Activated CD4-positive, alpha-beta T cell treated with anti-CD3 and anti-CD28 coated beads for 4 hours (primary cell): ENCODE measurements around the gene AJM1.
"Not testable (repeated sequence)": the region's sequence is repeated elsewhere in the genome, so short reads cannot be mapped to it uniquely, and the experiment has no call there.

Experiments
- DNase-seq, 2 donors: peaks; one replicate each; pipeline ENCODE4 v3.0.0-alpha.2; 2020

AJM1 gene

DNA sequence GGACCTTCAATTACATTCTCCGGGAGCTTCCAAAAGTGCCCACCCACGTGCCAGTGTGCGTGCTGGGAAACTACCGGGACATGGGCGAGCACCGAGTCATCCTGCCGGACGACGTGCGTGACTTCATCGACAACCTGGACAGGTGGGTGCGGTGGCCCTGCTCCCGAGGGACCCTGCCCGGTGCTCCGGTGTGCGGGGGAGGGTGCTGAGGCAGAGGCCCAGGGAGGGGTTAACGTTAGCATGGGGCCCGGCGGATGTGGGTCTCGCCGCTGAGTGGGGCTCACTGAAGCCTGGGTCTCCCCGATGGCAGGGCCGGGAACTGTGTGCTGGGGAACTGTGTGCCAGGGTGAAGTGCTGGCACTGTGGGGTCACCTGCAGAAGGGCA is 10.6 kb upstream of the AJM1 start:
- DNase-seq = no peak

- no peak for DNase-seq
These were observed 9.7 kb upstream of the AJM1 start for GRCh38 chr9:136832581-136832980.

DNA sequence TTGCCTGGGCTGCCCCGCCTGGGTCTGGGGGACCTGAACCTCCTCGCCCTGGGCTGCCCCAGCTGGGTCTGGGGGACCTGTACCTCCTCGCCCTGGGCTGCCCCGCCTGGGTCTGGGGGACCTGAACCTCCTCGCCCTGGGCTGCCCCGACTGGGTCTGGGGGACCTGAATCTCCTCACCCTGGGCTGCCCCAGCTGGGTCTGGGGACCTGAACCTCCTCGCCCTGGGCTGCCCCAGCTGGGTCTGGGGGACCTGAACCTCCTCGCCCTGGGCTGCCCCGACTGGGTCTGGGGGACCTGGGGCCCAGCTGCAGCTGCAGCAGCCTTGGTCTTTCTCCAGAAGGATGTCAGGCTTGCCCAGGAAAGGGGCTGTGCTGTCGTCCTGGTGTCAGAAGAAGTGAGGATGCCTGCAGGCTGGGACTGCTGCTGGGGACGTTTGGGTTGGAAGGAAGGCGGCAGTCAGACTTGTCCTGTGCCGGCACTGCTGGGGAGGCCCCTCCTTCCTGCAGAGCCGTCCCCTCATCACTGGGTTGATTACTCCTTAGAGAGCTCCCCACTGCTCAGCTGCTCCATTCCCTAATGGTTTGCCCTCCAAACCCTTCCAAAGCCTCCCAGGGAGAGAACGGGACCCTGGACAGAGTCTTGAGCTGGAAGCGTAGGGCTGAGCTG is 8.8 kb upstream of the AJM1 start:
- not testable (repeated sequence) for DNase-seq

- DNase-seq = no peak
These were observed 6.9 kb upstream of the AJM1 start for GRCh38 chr9:136835162-136835931.

- no peak for DNase-seq
These were observed 6.1 kb upstream of the AJM1 start for GRCh38 chr9:136835932-136836904.

DNA sequence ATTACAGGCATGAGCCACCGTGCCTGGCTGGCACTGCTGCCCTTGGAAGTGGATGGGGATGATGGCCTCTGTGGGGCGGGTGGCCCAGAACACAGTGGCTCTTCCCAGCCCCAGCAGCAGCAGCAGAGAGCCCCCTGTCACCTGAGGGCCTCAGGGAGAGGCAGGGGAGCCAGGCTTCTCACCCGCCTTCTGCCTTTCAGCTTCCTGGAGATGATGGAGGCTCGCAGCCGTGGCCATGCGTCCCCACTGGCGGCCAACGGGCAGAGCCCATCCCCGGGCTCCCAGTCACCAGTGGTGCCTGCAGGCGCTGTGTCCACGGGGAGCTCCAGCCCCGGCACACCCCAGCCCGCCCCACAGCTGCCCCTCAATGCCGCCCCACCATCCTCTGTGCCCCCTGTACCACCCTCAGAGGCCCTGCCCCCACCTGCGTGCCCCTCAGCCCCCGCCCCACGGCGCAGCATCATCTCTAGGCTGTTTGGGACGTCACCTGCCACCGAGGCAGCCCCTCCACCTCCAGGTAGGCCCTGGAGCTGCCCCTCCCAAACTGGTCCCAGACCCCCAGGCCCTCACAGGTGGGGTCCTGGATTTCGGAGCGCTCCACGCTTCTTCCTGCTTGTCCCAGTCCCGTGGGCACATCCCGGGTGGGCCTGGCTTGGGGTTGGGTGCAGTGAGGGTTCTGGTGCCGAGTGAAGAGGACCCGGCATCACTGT is 5.0 kb upstream of the AJM1 start:
- no peak for DNase-seq

GRCh38 chr9:136837856-136838277 is 4.4 kb upstream of the AJM1 start:
- DNase-seq = not testable (repeated sequence)

- DNase-seq = no peak
These were observed 3.7 kb upstream of the AJM1 start for GRCh38 chr9:136838314-136839228.

DNA sequence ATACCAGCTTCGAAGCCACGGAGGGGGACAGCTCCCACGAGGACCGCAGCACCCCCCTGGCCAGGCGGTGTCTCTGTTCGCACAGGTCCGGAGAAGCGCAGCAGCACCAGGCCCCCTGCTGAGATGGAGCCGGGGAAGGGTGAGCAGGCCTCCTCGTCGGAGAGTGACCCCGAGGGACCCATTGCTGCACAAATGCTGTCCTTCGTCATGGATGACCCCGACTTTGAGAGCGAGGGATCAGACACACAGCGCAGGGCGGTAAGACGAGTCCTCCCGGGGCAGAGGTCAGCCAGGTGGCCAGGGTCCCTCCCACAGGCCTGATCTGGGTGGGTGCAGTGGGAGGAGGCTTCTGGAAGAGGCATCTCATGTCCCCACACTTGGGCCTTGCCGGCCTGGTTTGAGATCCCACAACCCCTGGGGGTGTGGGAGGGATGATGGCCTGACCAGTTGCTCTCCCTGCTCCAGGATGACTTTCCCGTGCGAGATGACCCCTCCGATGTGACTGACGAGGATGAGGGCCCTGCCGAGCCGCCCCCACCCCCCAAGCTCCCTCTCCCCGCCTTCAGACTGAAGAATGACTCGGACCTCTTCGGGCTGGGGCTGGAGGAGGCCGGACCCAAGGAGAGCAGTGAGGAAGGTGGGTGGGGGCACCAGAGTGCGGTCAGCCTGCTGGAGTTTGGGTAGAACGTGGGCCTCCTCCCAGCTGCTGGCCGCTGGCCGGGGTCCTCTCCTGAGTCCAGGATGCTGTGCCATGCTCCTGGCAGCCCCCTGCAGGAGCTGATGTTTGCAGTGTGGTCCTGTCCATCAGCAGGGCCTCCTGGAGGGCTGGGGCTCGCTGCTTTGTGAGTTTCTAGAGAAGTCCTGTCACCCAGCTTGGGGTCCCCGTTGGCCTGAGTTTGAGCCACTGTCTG is 2.8 kb upstream of the AJM1 start:
- DNase-seq = no peak

- DNase-seq = no peak
These were observed 2.0 kb upstream of the AJM1 start for GRCh38 chr9:136840140-136840876.

GRCh38 chr9:136840877-136841645 is 1.2 kb upstream of the AJM1 start:
- no peak for DNase-seq

DNA sequence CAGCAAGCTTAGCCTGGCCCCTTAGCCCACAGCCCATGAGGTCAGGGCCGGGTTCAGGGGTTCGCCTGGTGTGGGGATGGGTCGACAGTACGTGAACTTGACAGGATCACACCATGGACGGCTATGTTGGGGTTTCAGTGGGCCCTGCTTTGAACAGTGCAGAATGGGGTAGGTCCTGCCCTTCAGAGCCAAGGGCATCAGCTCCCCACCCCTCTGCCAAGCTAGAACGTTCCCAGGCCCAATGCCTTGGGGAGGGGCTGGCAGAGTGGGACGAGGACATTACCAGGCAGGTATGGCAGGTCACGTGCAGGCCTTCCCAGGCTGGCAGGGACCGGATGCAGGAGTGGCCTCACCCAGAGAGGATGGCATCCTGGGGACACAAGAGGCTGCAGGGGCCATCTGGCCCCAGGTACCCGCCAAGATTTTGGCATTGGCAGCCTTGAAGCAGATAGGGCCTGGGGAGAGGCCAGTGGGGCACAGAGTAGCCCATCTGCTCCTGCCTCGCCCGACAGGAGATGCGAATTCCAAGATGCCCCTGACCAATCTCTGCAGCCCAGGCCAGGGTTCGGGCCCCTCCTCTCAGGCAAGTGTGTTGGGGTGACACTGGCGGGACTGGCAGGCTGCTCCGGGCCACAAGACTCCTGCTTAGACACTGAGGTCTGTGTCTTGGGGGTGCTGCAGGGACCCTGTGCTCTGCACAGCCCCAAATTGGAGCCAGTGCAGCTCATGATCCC is 465 bp upstream of the AJM1 start:
- not testable (repeated sequence) for DNase-seq

DNA sequence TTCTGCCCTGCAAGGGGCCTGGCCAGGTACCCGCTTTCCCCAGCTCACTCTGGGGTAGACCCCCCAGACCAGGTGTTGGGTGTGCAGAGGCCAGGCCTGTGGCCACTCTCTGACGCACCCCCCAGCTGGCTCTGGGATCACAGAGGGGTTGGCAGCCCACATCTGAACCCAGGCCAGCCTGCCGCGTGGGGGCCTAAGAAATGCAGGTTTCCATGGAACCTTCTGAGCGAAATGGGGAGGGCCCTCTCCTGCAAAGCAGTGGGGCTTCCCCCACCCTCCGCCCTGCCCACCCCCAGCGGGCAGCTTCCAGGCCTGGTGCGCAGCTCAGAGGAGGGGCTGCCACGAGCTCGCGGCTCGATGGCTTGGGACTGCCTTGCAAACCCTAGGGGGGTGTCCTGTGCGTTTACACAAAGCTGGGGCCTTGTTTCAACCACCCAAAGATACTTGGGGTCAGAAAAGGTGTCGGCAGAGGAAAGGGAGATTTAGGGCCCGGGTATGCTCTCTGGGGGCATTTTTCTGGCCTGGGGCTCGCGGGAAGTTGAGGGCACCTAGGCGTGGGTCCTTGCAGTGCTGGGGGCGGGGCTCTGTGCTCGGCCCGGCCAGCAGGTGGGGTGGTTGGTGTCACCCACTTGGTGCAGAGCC is 1.0 kb downstream of the AJM1 start:
- not testable (repeated sequence) for DNase-seq

DNA sequence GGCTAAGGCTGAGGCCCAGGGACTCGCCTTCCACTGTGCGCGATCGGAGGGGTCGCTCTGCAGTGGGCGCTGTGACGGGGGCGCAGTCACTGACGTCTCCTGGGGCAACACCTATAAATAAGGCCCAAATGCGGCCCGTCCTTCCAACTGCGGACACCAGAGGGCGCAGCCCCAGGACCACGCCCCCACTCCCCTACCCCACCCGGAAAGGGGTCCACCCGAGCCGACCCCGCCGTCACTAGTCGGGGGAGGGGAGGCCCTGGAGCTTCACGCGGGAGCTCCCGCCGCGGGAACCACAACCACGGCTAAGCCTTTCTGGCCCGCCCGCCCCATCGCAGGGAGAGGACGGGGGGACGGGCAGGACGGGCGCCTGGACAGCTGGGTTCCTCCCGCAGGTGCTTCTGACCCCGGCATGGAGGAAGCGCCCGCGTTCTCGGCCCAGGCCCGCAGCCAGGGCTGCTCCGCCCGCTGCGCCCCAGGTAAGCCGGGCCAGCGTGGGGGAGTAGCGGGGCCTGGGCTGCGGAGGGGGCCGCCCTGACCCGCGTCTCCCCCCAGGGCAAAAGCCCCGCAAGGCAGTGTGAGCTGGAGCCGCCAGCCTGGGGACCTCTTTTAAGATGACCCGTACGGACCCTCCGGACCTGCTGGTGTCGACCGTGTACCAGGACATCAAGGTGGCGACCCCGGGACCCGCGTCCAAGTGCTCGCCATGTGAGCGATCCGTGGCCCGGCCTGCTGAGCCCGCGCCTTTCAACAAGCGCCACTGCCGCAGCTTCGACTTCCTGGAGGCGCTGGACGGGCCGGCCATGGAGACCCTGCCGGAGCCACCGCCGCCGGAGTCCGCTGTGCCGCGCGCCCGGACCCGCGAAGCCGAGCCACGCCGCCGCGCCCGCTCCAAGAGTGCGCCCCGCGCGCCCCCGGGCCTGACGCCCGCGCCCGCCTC is 1.8 kb downstream of the AJM1 start:
- DNase-seq = peak; percentile 43 to 61

DNA sequence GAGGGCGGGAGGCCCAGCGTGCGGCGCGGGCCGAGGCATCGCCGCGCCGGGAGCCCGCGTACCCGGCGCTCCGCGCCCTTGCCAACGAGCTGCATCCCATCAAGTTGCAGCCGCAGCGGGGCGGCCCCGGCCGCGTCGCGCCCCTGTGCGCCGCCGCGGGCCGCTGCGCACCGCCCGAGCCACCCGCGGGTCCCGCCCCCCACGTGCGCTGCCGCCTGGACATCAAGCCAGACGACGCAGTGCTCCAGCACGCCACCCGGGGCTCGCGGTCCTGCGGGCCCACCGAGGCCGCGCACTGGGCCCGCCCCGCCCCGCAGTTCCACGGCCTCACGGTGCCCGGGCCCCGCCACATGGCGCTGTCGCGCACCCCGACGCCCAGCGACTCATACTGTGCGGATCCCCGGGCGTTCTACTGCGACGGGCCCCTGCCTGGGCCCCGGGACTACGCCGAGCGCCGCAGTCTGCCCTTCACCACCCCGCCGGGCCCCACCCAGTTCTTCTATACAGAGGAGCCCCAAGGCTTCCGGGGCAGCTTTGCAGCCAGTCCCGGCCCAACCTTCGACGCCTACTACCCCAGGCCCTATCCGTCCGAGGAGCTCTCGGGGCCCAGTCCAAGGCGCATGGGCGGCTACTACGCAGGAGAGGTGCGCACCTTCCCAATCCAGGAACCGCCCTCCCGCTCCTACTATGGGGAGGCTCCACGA is 2.6 kb downstream of the AJM1 start:
- no peak for DNase-seq
